Astrocyte (in vitro differentiated cells and primary cell): Measurements from ENCODE around the gene RBM47. TPM values are rescaled to one million over a fixed set of nuclear protein-coding genes. Genes with fewer than 3 reads are reported as not detected.
"Not testable (repeated sequence)": the region's sequence is repeated elsewhere in the genome, so short reads cannot be mapped to it uniquely, and the experiment has no call there.

Experiments used
- DNase-seq: peaks from one replicate; pipeline ENCODE4 v3.0.0-alpha.2; 2010; ENCODE audit warnings: low read depth
- FAIRE-seq: peaks from 2 replicates; lab custom pipeline; 2011; peaks lifted over from hg19 to GRCh38; lab: Jason Lieb, UNC
- H2AFZ ChIP-seq: 2 replicates; pipeline ENCODE4 v1.6.0; 2012; ENCODE audit warnings: low read depth, low read length, inconsistent platforms
- H3K27ac ChIP-seq: 2 replicates; pipeline ENCODE4 v1.5.1; 2011; ENCODE audit warnings: low read depth, low read length, inconsistent platforms
- H3K27me3 ChIP-seq: 2 replicates; pipeline ENCODE4 v1.6.0; 2011; ENCODE audit warnings: low read length, inconsistent platforms; ENCODE audit not compliant: insufficient read depth
- H3K36me3 ChIP-seq: 2 replicates; pipeline ENCODE4 v1.5.1; 2011; ENCODE audit warnings: low read length, inconsistent platforms; ENCODE audit not compliant: insufficient read depth
- H3K4me1 ChIP-seq: 2 replicates; pipeline ENCODE4 v1.5.1; 2011; ENCODE audit warnings: low read length, inconsistent platforms; ENCODE audit not compliant: insufficient read depth
- H3K4me2 ChIP-seq: 2 replicates; pipeline ENCODE4 v1.6.0; 2012; ENCODE audit warnings: low read length, inconsistent platforms
- H3K4me3 ChIP-seq: 2 replicates; pipeline ENCODE4 v1.5.1; 2011; ENCODE audit warnings: low read depth, mild to moderate bottlenecking, low read length, inconsistent platforms; ENCODE audit not compliant: insufficient read depth
- H3K79me2 ChIP-seq: 2 replicates; pipeline ENCODE4 v1.6.0; 2012; ENCODE audit warnings: mild to moderate bottlenecking, low read length, inconsistent platforms; ENCODE audit not compliant: insufficient read depth
- H3K9ac ChIP-seq: 2 replicates; pipeline ENCODE4 v1.6.0; 2012; ENCODE audit warnings: mild to moderate bottlenecking, low read length, inconsistent platforms
- H3K9me3 ChIP-seq: 2 replicates; pipeline ENCODE4 v1.5.1; 2012; ENCODE audit warnings: low read depth, mild to moderate bottlenecking, low read length, inconsistent platforms; ENCODE audit not compliant: insufficient read depth
- H4K20me1 ChIP-seq: 2 replicates; pipeline ENCODE4 v1.6.0; 2012; ENCODE audit warnings: low read length, inconsistent platforms; ENCODE audit not compliant: insufficient read depth
- H3K27ac Mint-ChIP-seq: one replicate; pipeline ENCODE4 v1.8.0; 2021; ENCODE audit warnings: mild to moderate bottlenecking, mixed read lengths; ENCODE audit not compliant: unreplicated experiment
- H3K27me3 Mint-ChIP-seq: one replicate; pipeline ENCODE4 v1.8.0; 2021; ENCODE audit warnings: low read depth, mixed read lengths; ENCODE audit not compliant: unreplicated experiment
- H3K36me3 Mint-ChIP-seq: one replicate; pipeline ENCODE4 v1.8.0; 2021; ENCODE audit warnings: low read depth, mixed read lengths; ENCODE audit not compliant: unreplicated experiment
- H3K4me1 Mint-ChIP-seq: one replicate; pipeline ENCODE4 v1.8.0; 2021; ENCODE audit warnings: low read depth, mixed read lengths; ENCODE audit not compliant: unreplicated experiment
- H3K4me3 Mint-ChIP-seq: one replicate; pipeline ENCODE4 v1.8.0; 2021; ENCODE audit warnings: mild to moderate bottlenecking, moderate library complexity, mixed read lengths; ENCODE audit not compliant: unreplicated experiment
- H3K9me3 Mint-ChIP-seq: one replicate; pipeline ENCODE4 v1.8.0; 2021; ENCODE audit warnings: mild to moderate bottlenecking, mixed read lengths; ENCODE audit not compliant: unreplicated experiment
- EZH2 ChIP-seq: IDR thresholded peaks from 2 replicates; pipeline ENCODE4 v1.6.1; 2012; ENCODE audit warnings: mild to moderate bottlenecking, low read length, inconsistent platforms; ENCODE audit not compliant: insufficient read depth
- total RNA-seq: library from RNA; stranded (reverse); gene quantifications from 2 replicates; pipeline ENCODE4 v1.2.1, GENCODE V29; 2021
- TF ChIP-seq, protein P1 (sequence below): IDR thresholded peaks from 2 replicates; pipeline ENCODE4 v1.5.1; 2011; ENCODE audit warnings: low read depth, mild to moderate bottlenecking, inconsistent platforms, low read length, moderate library complexity; ENCODE audit not compliant: insufficient read depth

Gene RBM47
- total RNA-seq, 1 donor from 2014 or later = 2.9 TPM

DNA sequence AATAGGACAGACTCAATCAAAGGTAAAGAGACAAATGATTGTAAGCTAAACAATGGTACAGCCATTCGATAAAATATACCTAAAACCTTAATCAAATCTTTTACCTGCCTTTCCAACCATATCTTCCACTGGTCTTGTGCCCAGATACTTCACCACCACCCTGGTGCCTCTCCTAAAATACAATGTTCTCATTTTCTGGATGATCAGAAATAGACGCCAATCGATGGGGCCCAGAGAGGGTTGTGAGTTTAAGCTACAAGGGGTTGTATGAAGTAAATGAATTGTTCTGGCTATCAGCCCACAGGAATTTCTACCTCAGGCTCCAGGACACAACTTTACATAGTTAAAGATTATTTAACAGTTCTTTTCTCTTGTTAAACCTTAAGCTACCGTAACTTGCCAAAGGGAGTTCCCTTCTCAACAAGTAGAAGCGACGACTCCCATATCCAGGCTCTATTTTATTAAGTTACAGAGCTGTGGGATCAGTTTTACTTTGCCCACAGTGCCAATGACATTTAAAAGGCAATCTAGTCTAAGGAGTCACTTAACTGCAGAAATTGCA lies 195.5 kb downstream of the RBM47 start:
- no peak overlapping the region for H3K9ac ChIP-seq
- H3K79me2 ChIP-seq = no peaks in the 10 kb centered on the region
- H3K27ac ChIP-seq = no peak overlapping the region
- H3K4me3 ChIP-seq = no peak overlapping the region
- H3K27me3 ChIP-seq = no peaks in the 10 kb centered on the region
- H3K4me3 Mint-ChIP-seq = no peak overlapping the region
- H3K36me3 Mint-ChIP-seq = no peaks in the 10 kb centered on the region
- H3K4me1 Mint-ChIP-seq = no peaks in the 10 kb centered on the region
- no peak for DNase-seq
- no peaks in the 10 kb centered on the region for H3K9me3 Mint-ChIP-seq
- no peaks in the 10 kb centered on the region for H3K27me3 Mint-ChIP-seq
- TF ChIP-seq, protein P1, sequence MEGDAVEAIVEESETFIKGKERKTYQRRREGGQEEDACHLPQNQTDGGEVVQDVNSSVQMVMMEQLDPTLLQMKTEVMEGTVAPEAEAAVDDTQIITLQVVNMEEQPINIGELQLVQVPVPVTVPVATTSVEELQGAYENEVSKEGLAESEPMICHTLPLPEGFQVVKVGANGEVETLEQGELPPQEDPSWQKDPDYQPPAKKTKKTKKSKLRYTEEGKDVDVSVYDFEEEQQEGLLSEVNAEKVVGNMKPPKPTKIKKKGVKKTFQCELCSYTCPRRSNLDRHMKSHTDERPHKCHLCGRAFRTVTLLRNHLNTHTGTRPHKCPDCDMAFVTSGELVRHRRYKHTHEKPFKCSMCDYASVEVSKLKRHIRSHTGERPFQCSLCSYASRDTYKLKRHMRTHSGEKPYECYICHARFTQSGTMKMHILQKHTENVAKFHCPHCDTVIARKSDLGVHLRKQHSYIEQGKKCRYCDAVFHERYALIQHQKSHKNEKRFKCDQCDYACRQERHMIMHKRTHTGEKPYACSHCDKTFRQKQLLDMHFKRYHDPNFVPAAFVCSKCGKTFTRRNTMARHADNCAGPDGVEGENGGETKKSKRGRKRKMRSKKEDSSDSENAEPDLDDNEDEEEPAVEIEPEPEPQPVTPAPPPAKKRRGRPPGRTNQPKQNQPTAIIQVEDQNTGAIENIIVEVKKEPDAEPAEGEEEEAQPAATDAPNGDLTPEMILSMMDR = no peak
- TF ChIP-seq EZH2 = no peak
- no peak for FAIRE-seq
- no peak overlapping the region for H3K4me2 ChIP-seq
- no peaks in the 10 kb centered on the region for H3K9me3 ChIP-seq
- H3K27ac Mint-ChIP-seq = no peak overlapping the region
- H2AFZ ChIP-seq = no peak overlapping the region
- no peaks in the 10 kb centered on the region for H4K20me1 ChIP-seq
- H3K4me1 ChIP-seq = no peaks in the 10 kb centered on the region
- no peaks in the 10 kb centered on the region for H3K36me3 ChIP-seq

DNA sequence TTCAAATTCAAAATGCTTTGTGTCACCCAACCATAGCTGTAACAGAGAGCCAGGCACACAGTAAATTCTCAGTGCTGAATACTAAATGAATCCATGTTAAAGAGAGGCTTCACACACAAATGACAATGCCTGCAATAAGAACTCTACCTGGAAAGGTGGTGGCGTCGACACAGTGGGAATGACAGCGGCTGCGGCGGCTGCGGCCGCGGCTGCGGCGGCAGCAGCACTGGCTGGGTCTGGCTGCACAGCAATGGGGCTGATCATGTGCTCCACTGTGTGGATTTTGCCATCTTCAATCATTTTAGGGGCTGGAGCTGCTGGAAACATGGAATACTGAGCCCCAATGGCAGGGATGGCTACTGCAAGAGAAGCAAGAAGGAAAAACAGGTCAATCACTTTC lies 197.2 kb downstream of the RBM47 start:
- Mint-ChIP-seq H3K4me1 (no peaks in the 10 kb centered on the region), H3K9me3 (no peaks in the 10 kb centered on the region), H3K36me3 (no peaks in the 10 kb centered on the region), H3K27me3 (no peaks in the 10 kb centered on the region), H3K27ac (no peak overlapping the region), H3K4me3 (no peak overlapping the region)
- no peak overlapping the region for H2AFZ ChIP-seq
- no peaks in the 10 kb centered on the region for H3K79me2 ChIP-seq
- DNase-seq = no peak
- no peak for FAIRE-seq
- no peaks in the 10 kb centered on the region for H4K20me1 ChIP-seq
- no peak overlapping the region for H3K4me3 ChIP-seq
- no peak overlapping the region for H3K4me2 ChIP-seq
- H3K9ac ChIP-seq = no peak overlapping the region
- no peaks in the 10 kb centered on the region for H3K36me3 ChIP-seq
- TF ChIP-seq EZH2 = no peak
- TF ChIP-seq, protein P1 = no peak
- H3K27me3 ChIP-seq = no peaks in the 10 kb centered on the region
- H3K9me3 ChIP-seq = no peaks in the 10 kb centered on the region
- H3K27ac ChIP-seq = no peak overlapping the region
- no peaks in the 10 kb centered on the region for H3K4me1 ChIP-seq

DNA sequence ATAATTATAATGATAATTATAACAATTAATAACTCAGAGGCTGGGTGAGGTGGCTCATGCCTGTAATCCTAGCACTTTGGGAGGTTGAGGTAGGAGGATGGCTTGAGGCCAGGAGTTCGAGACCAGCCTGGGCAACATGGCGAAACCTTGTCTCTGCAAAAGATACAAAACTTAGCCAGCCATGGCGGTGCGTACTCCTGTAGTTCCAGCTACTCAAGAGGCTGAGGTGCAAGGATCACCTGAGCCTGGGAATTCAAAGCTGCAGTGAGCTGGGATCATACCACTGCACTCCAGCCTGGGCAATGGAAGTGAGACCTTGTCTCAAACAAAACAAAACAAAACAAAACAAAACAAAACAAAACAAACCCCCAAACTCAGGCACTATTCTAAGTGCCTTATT lies 201.8 kb downstream of the RBM47 start:
- H3K27me3 ChIP-seq, H3K4me2 ChIP-seq, H3K4me3 ChIP-seq, H3K27me3 Mint-ChIP-seq, H3K27ac ChIP-seq, H3K4me1 ChIP-seq, H3K9ac ChIP-seq, H3K36me3 Mint-ChIP-seq, H3K36me3 ChIP-seq, H3K4me1 Mint-ChIP-seq, H2AFZ ChIP-seq, H3K4me3 Mint-ChIP-seq, H3K9me3 Mint-ChIP-seq, H3K9me3 ChIP-seq, H3K79me2 ChIP-seq, H3K27ac Mint-ChIP-seq, DNase-seq, FAIRE-seq, H4K20me1 ChIP-seq: not testable (repeated sequence)
